ENCODE results near the gene CCL2. TPM values are rescaled to one million over a fixed set of nuclear protein-coding genes. Genes with fewer than 3 reads are reported as not detected.

The CCL2 gene
- polyA plus RNA-seq, 12 donors = 46.4 to 87.6 (median 66.0) TPM; not detected in 1

GRCh38 chr17:34257299-34257985, 2.4 kb downstream of the CCL2 start:
- no peak for DNase-seq

DNA sequence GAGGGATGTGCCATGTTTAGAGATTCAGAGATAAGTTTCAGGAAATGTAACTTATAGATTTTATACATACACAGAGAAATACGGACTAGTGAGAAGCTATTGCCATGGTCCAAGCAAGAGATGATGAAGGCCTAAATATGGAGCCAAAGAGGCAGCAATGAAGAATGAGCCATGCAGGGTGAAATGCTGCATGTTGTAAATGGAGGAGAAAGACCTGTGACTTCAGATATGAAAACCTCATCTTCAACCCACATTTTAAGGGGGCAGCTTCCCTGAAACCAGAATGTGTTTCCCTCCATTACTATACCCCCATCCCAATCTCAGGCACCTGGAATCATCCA, 2.9 kb downstream of the CCL2 start:
- DNase-seq = no peak

DNA sequence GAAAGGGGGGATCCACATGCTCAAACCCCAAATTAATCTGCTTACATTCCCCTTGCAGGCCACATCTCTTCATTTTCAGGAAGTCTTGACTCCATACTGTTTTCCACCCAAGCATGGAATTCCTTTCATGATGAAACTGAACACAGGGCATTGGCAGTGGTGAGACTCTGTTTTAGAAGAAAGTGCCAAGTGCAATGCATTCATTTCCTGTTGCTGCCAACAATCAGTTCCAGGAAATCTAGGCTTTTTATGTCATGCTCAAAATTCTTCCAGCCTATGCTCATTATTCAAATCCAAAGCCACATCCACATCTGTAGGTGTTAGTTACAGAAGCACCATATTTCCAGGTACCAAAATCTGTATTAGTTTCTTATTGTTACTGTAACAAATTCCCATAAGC, 4.1 kb downstream of the CCL2 start:
- DNase-seq = no peak

- no peak for DNase-seq
Measured at GRCh38 chr17:34260861-34261260, 5.8 kb downstream of the CCL2 start.

- DNase-seq = no peak
Measured at GRCh38 chr17:34261568-34262337, 6.7 kb downstream of the CCL2 start.

DNA sequence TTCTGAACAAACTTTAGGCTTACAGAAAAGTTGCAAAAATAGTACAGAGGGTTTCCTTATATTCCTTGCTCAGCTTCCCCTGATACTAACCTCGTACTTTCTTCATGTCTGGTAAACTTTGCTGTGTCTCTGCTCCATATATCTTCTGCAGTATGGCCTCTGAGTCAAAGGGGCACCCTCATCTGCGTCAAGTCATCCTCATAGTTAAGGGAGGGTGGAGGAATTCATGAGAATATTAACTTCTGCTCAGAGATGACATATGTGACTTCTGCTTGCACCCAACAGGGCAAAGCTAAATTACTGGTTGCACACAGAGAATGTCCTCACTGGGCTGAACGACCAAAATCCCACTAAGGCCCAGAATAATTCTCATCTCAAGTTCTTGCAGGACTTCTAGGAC, 10.6 kb downstream of the CCL2 start:
- DNase-seq = no peak

- DNase-seq = no peak
Measured at GRCh38 chr17:34269969-34270368, 14.9 kb downstream of the CCL2 start, which contains the start of gene CCL7. TSS of gene CCL7 (plus strand) at chr17:34270221. CDS start at chr17:34270291, 70 bp downstream.

GRCh38 chr17:34275881-34276280, 20.8 kb downstream of the CCL2 start:
- DNase-seq = peak; percentile 73

- no peak for DNase-seq
Measured at GRCh38 chr17:34276826-34277225, 21.7 kb downstream of the CCL2 start.

GRCh38 chr17:34283571-34283970, 28.5 kb downstream of the CCL2 start:
- no peak for DNase-seq

- DNase-seq = no peak
Measured at GRCh38 chr17:34285286-34285792, 30.3 kb downstream of the CCL2 start, which contains the start of gene CCL11. TSS of gene CCL11 (plus strand) at chr17:34285742. CDS start at chr17:34285809, 67 bp downstream.

GRCh38 chr17:34287875-34288274, 32.8 kb downstream of the CCL2 start:
- no peak for DNase-seq

GRCh38 chr17:34290586-34290985, 35.5 kb downstream of the CCL2 start:
- DNase-seq = no peak

- no peak for DNase-seq
Measured at GRCh38 chr17:34291721-34292348, 36.8 kb downstream of the CCL2 start.

- no peak for DNase-seq
Measured at GRCh38 chr17:34299027-34299426, 43.9 kb downstream of the CCL2 start.

DNA sequence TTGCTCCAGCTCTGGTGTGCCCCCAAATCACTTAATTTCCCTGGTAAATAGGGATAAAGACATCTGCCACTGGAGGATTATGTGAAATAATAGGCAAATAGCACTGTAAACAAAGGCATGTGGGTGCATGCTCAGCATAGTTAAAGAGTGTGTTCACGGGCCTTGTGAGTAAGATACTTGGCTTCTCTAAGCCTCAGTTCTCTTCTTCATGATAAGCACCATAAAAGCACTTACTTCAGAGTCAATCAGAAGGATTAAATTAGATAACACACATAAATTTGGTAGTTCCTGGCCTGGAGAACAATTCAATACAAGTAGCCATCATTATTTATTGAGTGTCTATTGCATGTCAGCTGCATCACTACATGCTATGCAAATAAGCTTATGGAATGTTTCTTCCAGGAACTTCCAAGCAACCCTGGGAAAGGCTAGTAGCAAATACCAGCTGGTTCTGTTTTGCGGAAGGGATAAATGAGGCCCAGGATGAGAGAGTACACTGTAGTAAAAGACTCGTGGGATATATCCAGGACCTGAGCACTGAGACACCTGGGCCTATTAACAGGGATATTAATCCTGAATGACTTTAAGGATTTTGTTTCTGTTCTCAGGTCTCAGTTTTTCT, 45.0 kb downstream of the CCL2 start:
- DNase-seq = no peak

DNA sequence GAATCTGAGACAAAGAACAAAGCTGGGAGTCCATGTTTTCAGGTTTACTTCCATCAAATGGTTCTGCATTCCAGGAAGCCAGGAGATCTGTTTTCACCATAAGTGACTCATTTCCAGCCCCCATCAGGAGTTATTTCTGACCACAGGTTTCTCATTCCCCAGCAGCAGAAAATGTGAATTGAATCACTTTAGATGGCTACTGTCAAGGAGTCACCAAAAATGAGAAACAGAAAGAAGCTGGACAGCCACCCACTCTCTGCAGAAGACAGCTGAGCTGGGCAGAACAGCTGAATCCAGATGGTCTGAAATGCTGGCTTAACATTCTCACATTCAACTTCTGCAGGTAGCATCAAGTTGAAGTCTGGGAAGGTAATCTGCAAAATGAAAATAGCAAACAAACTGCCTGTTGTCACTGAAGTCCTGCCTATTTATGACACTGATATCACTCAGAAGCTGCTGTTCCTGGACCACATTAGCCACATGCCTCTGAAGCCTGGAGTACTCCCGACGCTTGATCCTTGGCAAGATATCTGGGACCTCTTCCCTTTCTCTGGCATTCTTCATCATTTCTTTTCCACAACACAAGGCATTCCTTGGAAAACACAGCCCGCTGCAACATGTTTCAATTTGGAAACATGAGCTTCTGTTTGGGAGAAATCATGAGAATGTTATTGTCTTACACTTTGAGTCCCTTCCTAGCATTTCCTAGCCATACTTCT, 45.7 kb downstream of the CCL2 start:
- DNase-seq = no peak

- no peak for DNase-seq
Measured at GRCh38 chr17:34301986-34302385, 46.9 kb downstream of the CCL2 start.

DNA sequence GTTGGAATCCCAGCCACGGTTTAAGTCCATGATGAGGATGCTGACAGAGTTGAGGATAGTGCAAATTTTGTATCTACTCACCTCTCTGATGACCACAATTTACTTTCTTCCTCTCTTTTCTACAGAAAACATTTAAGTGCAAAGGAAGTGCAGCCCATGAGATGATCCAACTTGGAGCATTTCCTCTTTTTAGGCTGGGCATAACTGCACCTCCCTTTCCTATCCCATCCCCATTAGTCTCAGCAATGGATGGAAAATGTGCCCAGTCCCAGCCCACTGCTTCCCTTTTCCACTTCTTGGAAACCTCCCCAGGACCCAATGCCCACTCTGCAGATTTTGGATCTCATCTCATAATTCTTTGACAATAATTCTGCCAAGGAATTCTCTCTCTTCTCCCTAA, 47.6 kb downstream of the CCL2 start:
- DNase-seq = no peak

DNA sequence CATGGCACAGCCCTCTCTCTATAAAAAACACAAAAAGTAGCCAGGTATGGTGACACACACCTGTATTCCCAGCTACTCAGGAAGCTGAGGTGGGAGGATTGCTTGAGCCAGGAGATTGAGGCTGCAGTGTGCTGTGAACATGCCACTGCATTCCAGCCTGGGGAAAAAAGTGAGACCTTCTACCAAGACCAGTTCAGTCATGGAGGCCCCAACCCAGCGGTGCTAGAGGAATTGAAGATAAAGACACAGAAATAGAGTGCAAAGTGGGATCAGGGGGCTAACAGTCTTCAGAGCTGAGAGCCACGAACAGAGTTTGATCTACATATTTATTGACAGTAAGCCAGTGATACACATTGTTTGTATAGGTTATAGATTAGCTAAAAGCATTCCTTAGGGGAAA, 48.5 kb downstream of the CCL2 start:
- DNase-seq = no peak

GRCh38 chr17:34305061-34305460, 50.0 kb downstream of the CCL2 start:
- DNase-seq = no peak

DNA sequence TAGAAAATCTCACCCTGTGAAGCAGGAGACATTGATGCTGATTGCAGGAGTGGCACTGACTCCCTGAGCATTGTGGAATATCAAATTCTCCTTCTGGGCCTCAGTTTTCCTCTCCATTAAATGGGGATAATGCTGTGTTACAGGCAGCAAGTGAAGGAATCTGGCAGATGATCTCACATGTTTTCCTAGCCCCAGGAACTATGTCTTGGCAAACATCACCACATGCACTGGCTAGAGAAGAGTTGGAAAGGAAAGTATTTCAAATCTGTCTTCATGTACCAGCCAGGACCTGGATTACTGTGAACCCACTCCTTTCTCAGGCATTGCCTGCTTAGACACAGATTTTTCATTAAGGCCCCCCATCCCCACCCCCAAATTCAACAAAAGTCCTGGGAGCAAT, 50.5 kb downstream of the CCL2 start:
- no peak for DNase-seq

Measured in muscle of arm (tissue), 12 donors.